HepG2 (cell line): ENCODE results near the gene MTMR3. TPM values are rescaled to one million over a fixed set of nuclear protein-coding genes. Genes with fewer than 3 reads are reported as not detected.

Experiments
- ATAC-seq: fragments of 200-7000 bp; cut with Tn5 transposase; 3 replicates; pipeline ENCODE4 v1.9.1; 2020; ENCODE audit warnings: mild to moderate bottlenecking, moderate library complexity
- BruUV-seq: library from RNA; stranded (reverse); fragments of 400-500 nt; replicated peaks from 2 replicates; lab custom pipeline; 2021; lab: Mats Ljungman, UMichigan
- CTCF ChIA-PET: fragments of 300-600 bp; formaldehyde crosslinking; extraction: SDS; loops from one replicate; lab custom pipeline; 2021; ENCODE audit warnings: low total read pairs, inconsistent platforms, low intra/inter-chr PET ratio; lab: Yijun Ruan, JAX
- POLR2A ChIA-PET: fragments of 350-600 bp; sonication (Branson Sonifier 250); formaldehyde crosslinking; loops from one replicate; lab custom pipeline; 2020; ENCODE audit warnings: antibody characterized with exemption, inconsistent platforms; lab: Yijun Ruan, JAX
- DNase-seq: peaks from one replicate; pipeline ENCODE4 v3.0.0-alpha.2; 2015; ENCODE audit warnings: low spot score
- FAIRE-seq: peaks from 3 replicates; lab custom pipeline; 2011; peaks lifted over from hg19 to GRCh38; lab: Jason Lieb, UNC
- H2AFZ ChIP-seq: one replicate; pipeline ENCODE4 v1.6.1; 2011; ENCODE audit warnings: low read length, inconsistent platforms
- H3K27ac ChIP-seq: fragments of 300-600 bp; 3 replicates; pipeline ENCODE4 v1.8.0; 2011; ENCODE audit warnings: mixed run types, mild to moderate bottlenecking, mixed read lengths, low read length, inconsistent platforms; ENCODE audit not compliant: insufficient read depth; ENCODE audit errors: extremely low read length
- H3K27me3 ChIP-seq, 2 experiments: fragments of 200-600 bp in 1 of 2; 2 replicates in 1 of 2; 3 replicates in 1 of 2; pipeline versions ENCODE4 v1.6.0 to v1.8.0; 2011; ENCODE audit warnings: low read length in 2 of 2, mild to moderate bottlenecking in 2 of 2, moderate library complexity in 2 of 2, inconsistent platforms in 1 of 2; ENCODE audit not compliant: insufficient read depth in 2 of 2, control insufficient read depth in 1 of 2
- H3K36me3 ChIP-seq, 2 experiments: fragments of 200-600 bp in 1 of 2; replicated peaks in 1 of 2; 2 replicates in 1 of 2; 3 replicates in 1 of 2; pipeline versions ENCODE4 v1.5.1 to v1.8.0; 2011; ENCODE audit warnings: low read length in 2 of 2, inconsistent platforms in 1 of 2; ENCODE audit not compliant: insufficient read depth in 2 of 2, control insufficient read depth in 1 of 2
- H3K4me1 ChIP-seq: 2 replicates; pipeline ENCODE4 v1.5.1; 2012; ENCODE audit warnings: low read length, inconsistent platforms; ENCODE audit not compliant: insufficient read depth
- H3K4me2 ChIP-seq: 2 replicates; pipeline ENCODE4 v1.6.0; 2011; ENCODE audit warnings: low read depth, low read length, inconsistent platforms
- H3K4me3 ChIP-seq, 3 experiments: fragments of 200-600 bp in 1 of 3; sonication (generic), shearing (Covaris generic) in 1 of 3; replicated peaks in 1 of 3; 2 replicates each; pipeline ENCODE4 v1.5.1; 2011 to 2016; ENCODE audit warnings: low read length in 3 of 3, inconsistent platforms in 2 of 3, low read depth in 2 of 3, mild to moderate bottlenecking in 2 of 3, control low read depth in 1 of 3, mixed read lengths in 1 of 3; ENCODE audit not compliant: insufficient read depth in 1 of 3
- H3K79me2 ChIP-seq: one replicate; pipeline ENCODE4 v1.6.1; 2011; ENCODE audit warnings: low read length, inconsistent platforms; ENCODE audit not compliant: insufficient read depth
- H3K9ac ChIP-seq: 2 replicates; pipeline ENCODE4 v1.6.0; 2011; ENCODE audit warnings: mild to moderate bottlenecking, low read depth, low read length, inconsistent platforms; ENCODE audit not compliant: insufficient read depth
- H3K9me3 ChIP-seq: 2 replicates; pipeline ENCODE4 v1.5.1; 2012; ENCODE audit warnings: mild to moderate bottlenecking, low read length
- H4K20me1 ChIP-seq: 2 replicates; pipeline ENCODE4 v1.6.0; 2011; ENCODE audit warnings: inconsistent platforms, mild to moderate bottlenecking, low read length, moderate library complexity; ENCODE audit not compliant: insufficient read depth
- BCL6 ChIP-seq: IDR thresholded peaks from 2 replicates; pipeline ENCODE4 v1.6.1; 2016; ENCODE audit warnings: missing genetic modification reagents, missing compliant biosample characterization
- KMT2B ChIP-seq: IDR thresholded peaks from 2 replicates; pipeline ENCODE4 v1.6.1; 2016; ENCODE audit warnings: missing genetic modification reagents, missing compliant biosample characterization
- NKX3-1 ChIP-seq: sonication (generic); formaldehyde crosslinking; IDR thresholded peaks from 2 replicates; pipeline ENCODE4 v1.5.0; 2020; ENCODE audit warnings: missing genetic modification reagents
- SAP130 ChIP-seq: IDR thresholded peaks from 2 replicates; pipeline ENCODE4 v1.6.1; 2016; ENCODE audit warnings: low read depth
- WGBS: methylation state at CpG from one replicate; pipeline ENCODE4 v1.1.6; 2017; ENCODE audit warnings: low lambda C conversion rate; 5-methylcytosine and 5-hydroxymethylcytosine counted together
- in situ Hi-C: cut with HindIII; loops from 2 replicates; pipeline ENCODE4 v1.10.0; 2017; ENCODE audit warnings: low pct_unique_long_range_greater_than_20kb; ENCODE audit not compliant: extremely low pct_ligation_motif_present
- intact Hi-C: fragments of 100-400 bp; cut with micrococcal nuclease; formaldehyde crosslinking; loops from one replicate; pipeline ENCODE4 v1.10.0; 2022; ENCODE audit not compliant: unreplicated experiment
- polyA plus RNA-seq, 8 experiments: library from polyadenylated mRNA; depleted of rRNA in 3 of 8; stranded (reverse) in 7 of 8; unstranded in 1 of 8; fragments of >200 nt; fragmentation: Illumina TruSeq in 4 of 8; extraction: Trizol in 4 of 8; gene quantifications; 2 replicates each; pipeline versions ENCODE4 v1.2.1 to v1.2.3, GENCODE V29; 2011 to 2016; ENCODE audit warnings: low read depth in 4 of 8, missing spikeins in 1 of 8, mixed read lengths in 1 of 8; ENCODE audit not compliant: insufficient read depth in 1 of 8
- total RNA-seq, 5 experiments: library from RNA; depleted of rRNA; stranded (reverse); fragments of >200 nt; fragmentation: Illumina TruSeq; extraction: Trizol; gene quantifications; 2 replicates each; pipeline ENCODE4 v1.2.3, GENCODE V29; 2016; ENCODE audit warnings: low read depth in 1 of 5
- TF ChIP-seq, protein P1 (sequence below): IDR thresholded peaks from 2 replicates; pipeline ENCODE4 v1.6.1; 2016; ENCODE audit warnings: low read depth, missing genetic modification reagents, missing compliant biosample characterization

Gene MTMR3
- total and polyA plus RNA-seq, 2 of the 13 experiments (the other 11 are each of a cell fraction or from before 2014, with no cell fraction given): 12.6 to 24.8 TPM

DNA sequence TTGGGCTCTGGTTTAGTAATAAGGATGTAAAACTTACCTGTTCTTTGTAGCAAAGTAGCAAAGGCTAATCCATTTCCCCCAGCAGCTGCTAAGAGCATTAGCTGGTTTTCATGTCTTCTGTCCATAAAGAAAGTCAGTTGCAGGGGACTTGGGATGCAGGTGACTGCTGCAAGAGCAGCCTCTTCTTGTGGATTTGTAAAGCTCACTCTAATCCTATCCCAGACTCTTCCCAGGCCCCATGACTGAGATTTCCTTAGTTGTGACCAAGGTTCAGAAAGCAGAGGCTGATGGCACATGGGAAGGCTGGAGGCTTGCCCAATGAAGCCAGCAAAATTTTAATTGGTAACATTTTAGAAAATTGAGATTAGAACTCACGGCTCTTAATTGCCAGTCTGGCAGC lies 102.9 kb downstream of the MTMR3 start:
- in situ Hi-C loops (no loop called here), intact Hi-C loops (no loop called here)
- no peaks in the 10 kb centered on the region for H3K9me3 ChIP-seq
- no peak for FAIRE-seq
- H3K27ac ChIP-seq: no peak overlapping the region
- H3K36me3 ChIP-seq: peaks cover 1 to 6% of the 10 kb centered on the region in 2 experiments; a peak in 2 of 5 replicates
- whole genome bisulfite sequencing: 95% methylated on average over 1 of the region's 1 CpG
- H3K4me1 ChIP-seq: no peaks in the 10 kb centered on the region
- ChIA-PET POLR2A (no interaction called here), CTCF (no interaction called here)
- H3K9ac ChIP-seq: no peak overlapping the region
- no peak overlapping the region for H2AFZ ChIP-seq
- H4K20me1 ChIP-seq: no peaks in the 10 kb centered on the region
- no peak for DNase-seq
- H3K4me3 ChIP-seq: no peak overlapping the region
- H3K27me3 ChIP-seq: no peaks in the 10 kb centered on the region
- no TSS peak for BruUV-seq
- no peak overlapping the region for H3K4me2 ChIP-seq
- ATAC-seq: no peak
- H3K79me2 ChIP-seq: no peaks in the 10 kb centered on the region
- TF ChIP-seq, protein P1, sequence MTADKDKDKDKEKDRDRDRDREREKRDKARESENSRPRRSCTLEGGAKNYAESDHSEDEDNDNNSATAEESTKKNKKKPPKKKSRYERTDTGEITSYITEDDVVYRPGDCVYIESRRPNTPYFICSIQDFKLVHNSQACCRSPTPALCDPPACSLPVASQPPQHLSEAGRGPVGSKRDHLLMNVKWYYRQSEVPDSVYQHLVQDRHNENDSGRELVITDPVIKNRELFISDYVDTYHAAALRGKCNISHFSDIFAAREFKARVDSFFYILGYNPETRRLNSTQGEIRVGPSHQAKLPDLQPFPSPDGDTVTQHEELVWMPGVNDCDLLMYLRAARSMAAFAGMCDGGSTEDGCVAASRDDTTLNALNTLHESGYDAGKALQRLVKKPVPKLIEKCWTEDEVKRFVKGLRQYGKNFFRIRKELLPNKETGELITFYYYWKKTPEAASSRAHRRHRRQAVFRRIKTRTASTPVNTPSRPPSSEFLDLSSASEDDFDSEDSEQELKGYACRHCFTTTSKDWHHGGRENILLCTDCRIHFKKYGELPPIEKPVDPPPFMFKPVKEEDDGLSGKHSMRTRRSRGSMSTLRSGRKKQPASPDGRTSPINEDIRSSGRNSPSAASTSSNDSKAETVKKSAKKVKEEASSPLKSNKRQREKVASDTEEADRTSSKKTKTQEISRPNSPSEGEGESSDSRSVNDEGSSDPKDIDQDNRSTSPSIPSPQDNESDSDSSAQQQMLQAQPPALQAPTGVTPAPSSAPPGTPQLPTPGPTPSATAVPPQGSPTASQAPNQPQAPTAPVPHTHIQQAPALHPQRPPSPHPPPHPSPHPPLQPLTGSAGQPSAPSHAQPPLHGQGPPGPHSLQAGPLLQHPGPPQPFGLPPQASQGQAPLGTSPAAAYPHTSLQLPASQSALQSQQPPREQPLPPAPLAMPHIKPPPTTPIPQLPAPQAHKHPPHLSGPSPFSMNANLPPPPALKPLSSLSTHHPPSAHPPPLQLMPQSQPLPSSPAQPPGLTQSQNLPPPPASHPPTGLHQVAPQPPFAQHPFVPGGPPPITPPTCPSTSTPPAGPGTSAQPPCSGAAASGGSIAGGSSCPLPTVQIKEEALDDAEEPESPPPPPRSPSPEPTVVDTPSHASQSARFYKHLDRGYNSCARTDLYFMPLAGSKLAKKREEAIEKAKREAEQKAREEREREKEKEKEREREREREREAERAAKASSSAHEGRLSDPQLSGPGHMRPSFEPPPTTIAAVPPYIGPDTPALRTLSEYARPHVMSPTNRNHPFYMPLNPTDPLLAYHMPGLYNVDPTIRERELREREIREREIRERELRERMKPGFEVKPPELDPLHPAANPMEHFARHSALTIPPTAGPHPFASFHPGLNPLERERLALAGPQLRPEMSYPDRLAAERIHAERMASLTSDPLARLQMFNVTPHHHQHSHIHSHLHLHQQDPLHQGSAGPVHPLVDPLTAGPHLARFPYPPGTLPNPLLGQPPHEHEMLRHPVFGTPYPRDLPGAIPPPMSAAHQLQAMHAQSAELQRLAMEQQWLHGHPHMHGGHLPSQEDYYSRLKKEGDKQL: no peak
- TF ChIP-seq KMT2B (CRISPR knock-in tag): no peak
- TF ChIP-seq BCL6 (CRISPR knock-in tag): no peak
- TF ChIP-seq NKX3-1 (CRISPR knock-in tag): no peak
- no peak for TF ChIP-seq SAP130 (CRISPR knock-in tag)
- TF ChIP-seq, all 625 proteins: peak for 0
